HCT116 (cell line): Measurements from ENCODE around the gene PDCD1LG2. TPM values are rescaled to one million over a fixed set of nuclear protein-coding genes. Genes with fewer than 3 reads are reported as not detected.

Experiments
- ATAC-seq: fragments of 200-7000 bp; cut with Tn5 transposase; 2 replicates; pipeline ENCODE4 v1.9.1; 2020; ENCODE audit warnings: mild to moderate bottlenecking, moderate library complexity
- BruUV-seq: library from RNA; stranded (reverse); fragments of 400-500 nt; replicated peaks from 2 replicates; lab custom pipeline; 2021; lab: Mats Ljungman, UMichigan
- CTCF ChIA-PET: fragments of 300-600 bp; sonication (Branson Sonifier 250); formaldehyde crosslinking; loops from one replicate; lab custom pipeline; 2021; ENCODE audit warnings: antibody characterized with exemption; lab: Charles Lee
- POLR2A ChIA-PET: fragments of 300-600, 350-600 bp; sonication (Branson Sonifier 250); formaldehyde crosslinking; loops from one replicate; lab custom pipeline; 2021; ENCODE audit warnings: antibody characterized with exemption; lab: Charles Lee
- RAD21 ChIA-PET, 2 experiments: fragments of 300-600 bp; sonication (Branson Sonifier 250); formaldehyde crosslinking; loops; one replicate each; lab custom pipeline; 2023; ENCODE audit warnings: low total read pairs in 2 of 2; ENCODE audit not compliant: uncharacterized antibody in 2 of 2, unreplicated experiment in 2 of 2, low non-redundant PET in 1 of 2; lab: Charles Lee
- DNase-seq: peaks from one replicate; pipeline ENCODE4 v3.0.0-alpha.2; 2010; ENCODE audit warnings: low read depth, low spot score
- H2AFZ ChIP-seq: fragments of 200-600 bp; shearing (Covaris generic), sonication (generic); 2 replicates; pipeline ENCODE4 v1.6.1; 2017; ENCODE audit warnings: low read depth, mixed run types, mixed read lengths, antibody characterized with exemption, low read length; ENCODE audit not compliant: poor library complexity, severe bottlenecking
- H3K27ac ChIP-seq: 2 replicates; pipeline ENCODE4 v1.5.1; 2012; ENCODE audit warnings: low read depth, low read length
- H3K27me3 ChIP-seq: fragments of 200-600 bp; sonication (generic); 2 replicates; pipeline ENCODE4 v1.6.1; 2016; ENCODE audit warnings: mixed run types, low read length, mixed read lengths; ENCODE audit not compliant: insufficient read depth
- H3K36me3 ChIP-seq, 2 experiments: fragments of 200-500 bp in 1 of 2; fragments of 200-600 bp in 1 of 2; sonication (Bioruptor generic) in 1 of 2; sonication (generic) in 1 of 2; 2 replicates each; pipeline versions ENCODE4 v1.5.1 to v1.6.1; 2014 to 2016; ENCODE audit warnings: low read length in 2 of 2, inconsistent platforms in 1 of 2, mixed read lengths in 1 of 2, mixed run types in 1 of 2; ENCODE audit not compliant: insufficient read depth in 2 of 2, control insufficient read depth in 1 of 2
- H3K4me1 ChIP-seq, 2 experiments: fragments of 200-600 bp in 1 of 2; sonication (generic) in 1 of 2; 2 replicates each; pipeline versions ENCODE4 v1.5.1 to v1.6.1; 2012 to 2017; ENCODE audit warnings: low read length in 2 of 2, inconsistent platforms in 1 of 2, mild to moderate bottlenecking in 1 of 2, mixed read lengths in 1 of 2, mixed run types in 1 of 2, moderate library complexity in 1 of 2; ENCODE audit not compliant: insufficient read depth in 2 of 2, control insufficient read depth in 1 of 2
- H3K4me2 ChIP-seq: fragments of 200-600 bp; sonication (generic); 2 replicates; pipeline ENCODE4 v1.6.1; 2017; ENCODE audit warnings: mixed run types, low read length, mixed read lengths
- H3K4me3 ChIP-seq, 2 experiments: fragments of 200-600 bp in 1 of 2; sonication (generic) in 1 of 2; replicated peaks in 1 of 2; 2 replicates each; pipeline ENCODE4 v1.5.1; 2011 to 2016; ENCODE audit warnings: low read length in 2 of 2, control low read depth in 1 of 2, low read depth in 1 of 2, mild to moderate bottlenecking in 1 of 2, mixed read lengths in 1 of 2, mixed run types in 1 of 2
- H3K79me2 ChIP-seq: fragments of 200-600 bp; sonication (generic); 2 replicates; pipeline ENCODE4 v1.6.1; 2017; ENCODE audit warnings: mild to moderate bottlenecking, mixed run types, low read length, moderate library complexity, mixed read lengths; ENCODE audit not compliant: insufficient read depth
- H3K9ac ChIP-seq: fragments of 200-600 bp; sonication (generic); 2 replicates; pipeline ENCODE4 v1.6.1; 2016; ENCODE audit warnings: low read length, mixed read lengths
- H3K9me2 ChIP-seq: fragments of 200-600 bp; sonication (generic), shearing (Covaris generic); 2 replicates; pipeline ENCODE4 v1.6.1; 2017; ENCODE audit warnings: mixed run types, mild to moderate bottlenecking, moderate library complexity; ENCODE audit not compliant: insufficient read depth
- H3K9me3 ChIP-seq, 2 experiments: fragments of 200-500 bp in 1 of 2; fragments of 200-600 bp in 1 of 2; sonication (Bioruptor generic) in 1 of 2; sonication (generic) in 1 of 2; 2 replicates each; pipeline ENCODE4 v1.6.1; 2014 to 2017; ENCODE audit warnings: low read length in 2 of 2, mixed read lengths in 2 of 2, inconsistent platforms in 1 of 2, low read depth in 1 of 2, mild to moderate bottlenecking in 1 of 2, mixed run types in 1 of 2, moderate library complexity in 1 of 2; ENCODE audit not compliant: control insufficient read depth in 1 of 2, insufficient read depth in 1 of 2
- H4K20me1 ChIP-seq: fragments of 200-600 bp; sonication (generic), shearing (Covaris generic); 2 replicates; pipeline ENCODE4 v1.6.1; 2017; ENCODE audit warnings: mixed run types, mild to moderate bottlenecking, moderate library complexity; ENCODE audit not compliant: insufficient read depth
- CBX3 ChIP-seq: IDR thresholded peaks from 2 replicates; pipeline ENCODE4 v1.6.1; 2012; ENCODE audit warnings: low read depth
- EZH2 ChIP-seq: fragments of 200-600 bp; sonication (generic); IDR thresholded peaks from 2 replicates; pipeline ENCODE4 v1.6.1; 2017; ENCODE audit warnings: antibody characterized with exemption, mixed run types
- EZH2phosphoT487 ChIP-seq: fragments of 200-600 bp; IDR thresholded peaks from 2 replicates; pipeline ENCODE4 v1.6.1; 2018; ENCODE audit warnings: antibody characterized with exemption, borderline replicate concordance
- JUND ChIP-seq: IDR thresholded peaks from 2 replicates; pipeline ENCODE4 v1.6.1; 2012
- POLR2A ChIP-seq: IDR thresholded peaks from 2 replicates; pipeline ENCODE4 v1.7.0; 2011; ENCODE audit warnings: borderline replicate concordance; ENCODE audit not compliant: insufficient read depth, insufficient read length; ENCODE audit errors: extremely low read depth
- POLR2AphosphoS5 ChIP-seq: IDR thresholded peaks from 2 replicates; pipeline ENCODE4 v1.6.1; 2011; ENCODE audit warnings: mild to moderate bottlenecking, low read depth, low read length, moderate library complexity
- SIN3A ChIP-seq: IDR thresholded peaks from 2 replicates; pipeline ENCODE4 v1.6.1; 2012; ENCODE audit warnings: low read depth
- intact Hi-C: fragments of 100-400 bp; cut with micrococcal nuclease; formaldehyde crosslinking; loops from 2 replicates; pipeline ENCODE4 v1.10.0; 2022
- total RNA-seq: library from RNA; stranded (reverse); gene quantifications from one replicate; pipeline ENCODE4 v1.2.1, GENCODE V29; 2021; ENCODE audit not compliant: unreplicated experiment
- TF ChIP-seq, protein P1 (sequence below): IDR thresholded peaks from 2 replicates; pipeline ENCODE4 v1.6.1; 2011; ENCODE audit warnings: mild to moderate bottlenecking, low read length, moderate library complexity; ENCODE audit not compliant: insufficient replicate concordance; ENCODE audit errors: extremely low read depth
- TF ChIP-seq, protein P2 (sequence below), 3 experiments: fragments of 200-600 bp in 1 of 3; sonication (generic) in 1 of 3; IDR thresholded peaks in 2 of 3; conservative IDR thresholded peaks in 1 of 3; 2 replicates each; pipeline ENCODE4 v1.5.1; 2012 to 2017; ENCODE audit warnings: low read depth in 2 of 3, low read length in 2 of 3, antibody characterized with exemption in 1 of 3, borderline replicate concordance in 1 of 3, control low read depth in 1 of 3, mild to moderate bottlenecking in 1 of 3, mixed read lengths in 1 of 3, mixed run types in 1 of 3, moderate library complexity in 1 of 3; ENCODE audit not compliant: insufficient read depth in 1 of 3
- TF ChIP-seq, protein P3 (sequence below): IDR thresholded peaks from 2 replicates; pipeline ENCODE4 v1.6.1; 2012; ENCODE audit warnings: low read depth
- TF ChIP-seq, protein P4 (sequence below): IDR thresholded peaks from 2 replicates; pipeline ENCODE4 v1.6.1; 2012

PDCD1LG2 gene
- total RNA-seq, 1 experiment from 2014 or later: not detected

DNA sequence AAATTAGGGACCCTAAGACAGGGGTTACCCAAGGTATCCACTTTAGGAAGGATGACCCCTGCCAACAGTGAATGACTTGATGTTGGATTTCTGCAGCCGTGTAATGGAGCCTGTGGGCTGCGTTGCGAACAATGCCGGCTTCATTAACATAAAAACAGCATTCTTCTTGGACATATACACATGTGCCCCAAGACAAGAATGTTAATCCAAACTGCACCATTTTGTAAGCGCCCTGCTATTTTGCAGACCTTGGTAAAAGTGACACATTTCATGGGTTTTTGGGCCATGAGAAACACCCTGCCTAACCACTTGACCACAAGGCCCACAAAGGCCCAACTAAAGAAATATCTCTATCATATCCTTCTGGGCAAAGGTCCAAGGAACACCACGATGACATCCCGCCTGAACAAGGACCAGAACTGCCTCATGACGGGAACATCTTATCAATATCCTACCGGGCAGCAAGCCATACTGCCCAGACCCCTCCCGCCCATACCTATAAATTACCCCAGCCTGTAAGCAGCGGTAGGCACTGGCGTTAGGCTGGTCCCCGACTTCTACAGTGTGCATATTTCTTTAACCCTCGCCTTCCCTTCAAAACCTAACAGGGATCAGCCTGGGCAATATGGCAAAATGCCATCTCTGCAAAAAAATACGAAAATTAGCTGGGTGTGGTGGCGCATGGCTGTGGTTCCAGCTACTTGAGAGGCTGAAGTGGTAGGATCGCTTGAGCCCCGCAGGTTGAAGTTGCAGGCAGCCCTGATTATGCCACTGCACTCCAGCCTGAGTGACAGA is 9.7 kb upstream of the PDCD1LG2 start:
- no peak overlapping the region for H3K4me3 ChIP-seq
- no peaks in the 10 kb centered on the region for H3K27me3 ChIP-seq
- no peak overlapping the region for H2AFZ ChIP-seq
- no peak for DNase-seq
- CTCF ChIA-PET: no interaction called here
- H3K4me2 ChIP-seq: no peak overlapping the region
- H3K9me2 ChIP-seq: no peaks in the 10 kb centered on the region
- BruUV-seq: no TSS peak
- RAD21 ChIA-PET: no interaction called here
- no peaks in the 10 kb centered on the region for H3K4me1 ChIP-seq
- H4K20me1 ChIP-seq: no peaks in the 10 kb centered on the region
- TF ChIP-seq SIN3A (no peak), POLR2A (no peak)
- TF ChIP-seq, protein P1, sequence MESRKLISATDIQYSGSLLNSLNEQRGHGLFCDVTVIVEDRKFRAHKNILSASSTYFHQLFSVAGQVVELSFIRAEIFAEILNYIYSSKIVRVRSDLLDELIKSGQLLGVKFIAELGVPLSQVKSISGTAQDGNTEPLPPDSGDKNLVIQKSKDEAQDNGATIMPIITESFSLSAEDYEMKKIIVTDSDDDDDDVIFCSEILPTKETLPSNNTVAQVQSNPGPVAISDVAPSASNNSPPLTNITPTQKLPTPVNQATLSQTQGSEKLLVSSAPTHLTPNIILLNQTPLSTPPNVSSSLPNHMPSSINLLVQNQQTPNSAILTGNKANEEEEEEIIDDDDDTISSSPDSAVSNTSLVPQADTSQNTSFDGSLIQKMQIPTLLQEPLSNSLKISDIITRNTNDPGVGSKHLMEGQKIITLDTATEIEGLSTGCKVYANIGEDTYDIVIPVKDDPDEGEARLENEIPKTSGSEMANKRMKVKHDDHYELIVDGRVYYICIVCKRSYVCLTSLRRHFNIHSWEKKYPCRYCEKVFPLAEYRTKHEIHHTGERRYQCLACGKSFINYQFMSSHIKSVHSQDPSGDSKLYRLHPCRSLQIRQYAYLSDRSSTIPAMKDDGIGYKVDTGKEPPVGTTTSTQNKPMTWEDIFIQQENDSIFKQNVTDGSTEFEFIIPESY: no peak
- no peak for ATAC-seq
- intact Hi-C loops: no loop called here
- no peaks in the 10 kb centered on the region for H3K9me3 ChIP-seq
- H3K36me3 ChIP-seq: no peaks in the 10 kb centered on the region
- POLR2A ChIA-PET: no interaction called here
- H3K9ac ChIP-seq: no peak overlapping the region
- H3K79me2 ChIP-seq: no peaks in the 10 kb centered on the region
- H3K27ac ChIP-seq: no peak overlapping the region

DNA sequence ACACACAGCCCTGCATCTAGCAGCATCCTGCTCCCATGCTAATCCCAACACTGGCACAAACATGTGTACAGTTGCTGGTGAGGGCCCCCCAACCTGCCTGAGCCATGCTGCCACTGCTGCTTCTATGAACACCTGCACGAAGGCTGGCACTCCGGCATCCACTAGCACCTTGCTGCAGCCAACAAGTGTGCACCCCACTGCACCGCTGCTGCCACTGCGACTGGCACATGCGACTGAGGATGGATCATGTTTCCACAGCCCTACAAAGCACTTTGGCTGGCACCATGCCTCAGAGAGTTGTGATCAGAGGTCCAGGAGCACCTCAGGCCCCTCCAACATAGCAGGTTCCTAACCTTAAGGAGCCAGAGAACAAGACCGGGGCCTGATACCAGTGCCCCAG is 7.8 kb upstream of the PDCD1LG2 start:
- no peaks in the 10 kb centered on the region for H3K9me2 ChIP-seq
- no peak overlapping the region for H2AFZ ChIP-seq
- POLR2A ChIA-PET: no interaction called here
- RAD21 ChIA-PET: no interaction called here
- no peak overlapping the region for H3K9ac ChIP-seq
- DNase-seq: no peak
- no peak overlapping the region for H3K4me2 ChIP-seq
- no peaks in the 10 kb centered on the region for H3K27me3 ChIP-seq
- no peak overlapping the region for H3K27ac ChIP-seq
- no TSS peak for BruUV-seq
- no peak for ATAC-seq
- intact Hi-C loops: no loop called here
- H4K20me1 ChIP-seq: no peaks in the 10 kb centered on the region
- CTCF ChIA-PET: no interaction called here
- H3K4me1 ChIP-seq: no peaks in the 10 kb centered on the region
- H3K4me3 ChIP-seq: no peak overlapping the region
- no peaks in the 10 kb centered on the region for H3K9me3 ChIP-seq
- no peaks in the 10 kb centered on the region for H3K36me3 ChIP-seq
- no peaks in the 10 kb centered on the region for H3K79me2 ChIP-seq
- TF ChIP-seq CBX3 (no peak), EZH2phosphoT487 (no peak), EZH2 (no peak), JUND (no peak), POLR2AphosphoS5 (no peak)
- TF ChIP-seq, protein P2, sequence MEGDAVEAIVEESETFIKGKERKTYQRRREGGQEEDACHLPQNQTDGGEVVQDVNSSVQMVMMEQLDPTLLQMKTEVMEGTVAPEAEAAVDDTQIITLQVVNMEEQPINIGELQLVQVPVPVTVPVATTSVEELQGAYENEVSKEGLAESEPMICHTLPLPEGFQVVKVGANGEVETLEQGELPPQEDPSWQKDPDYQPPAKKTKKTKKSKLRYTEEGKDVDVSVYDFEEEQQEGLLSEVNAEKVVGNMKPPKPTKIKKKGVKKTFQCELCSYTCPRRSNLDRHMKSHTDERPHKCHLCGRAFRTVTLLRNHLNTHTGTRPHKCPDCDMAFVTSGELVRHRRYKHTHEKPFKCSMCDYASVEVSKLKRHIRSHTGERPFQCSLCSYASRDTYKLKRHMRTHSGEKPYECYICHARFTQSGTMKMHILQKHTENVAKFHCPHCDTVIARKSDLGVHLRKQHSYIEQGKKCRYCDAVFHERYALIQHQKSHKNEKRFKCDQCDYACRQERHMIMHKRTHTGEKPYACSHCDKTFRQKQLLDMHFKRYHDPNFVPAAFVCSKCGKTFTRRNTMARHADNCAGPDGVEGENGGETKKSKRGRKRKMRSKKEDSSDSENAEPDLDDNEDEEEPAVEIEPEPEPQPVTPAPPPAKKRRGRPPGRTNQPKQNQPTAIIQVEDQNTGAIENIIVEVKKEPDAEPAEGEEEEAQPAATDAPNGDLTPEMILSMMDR (IDR thresholded peaks at IDR 0.05 in 2 of 3, conservative IDR thresholded peaks at IDR 0.05 in 1 of 3; ENCODE audit: borderline replicate concordance in 1 of 3, insufficient read depth in 1 of 3, low read depth in 2 of 3, low read length in 2 of 3): no peak
- TF ChIP-seq, protein P3, sequence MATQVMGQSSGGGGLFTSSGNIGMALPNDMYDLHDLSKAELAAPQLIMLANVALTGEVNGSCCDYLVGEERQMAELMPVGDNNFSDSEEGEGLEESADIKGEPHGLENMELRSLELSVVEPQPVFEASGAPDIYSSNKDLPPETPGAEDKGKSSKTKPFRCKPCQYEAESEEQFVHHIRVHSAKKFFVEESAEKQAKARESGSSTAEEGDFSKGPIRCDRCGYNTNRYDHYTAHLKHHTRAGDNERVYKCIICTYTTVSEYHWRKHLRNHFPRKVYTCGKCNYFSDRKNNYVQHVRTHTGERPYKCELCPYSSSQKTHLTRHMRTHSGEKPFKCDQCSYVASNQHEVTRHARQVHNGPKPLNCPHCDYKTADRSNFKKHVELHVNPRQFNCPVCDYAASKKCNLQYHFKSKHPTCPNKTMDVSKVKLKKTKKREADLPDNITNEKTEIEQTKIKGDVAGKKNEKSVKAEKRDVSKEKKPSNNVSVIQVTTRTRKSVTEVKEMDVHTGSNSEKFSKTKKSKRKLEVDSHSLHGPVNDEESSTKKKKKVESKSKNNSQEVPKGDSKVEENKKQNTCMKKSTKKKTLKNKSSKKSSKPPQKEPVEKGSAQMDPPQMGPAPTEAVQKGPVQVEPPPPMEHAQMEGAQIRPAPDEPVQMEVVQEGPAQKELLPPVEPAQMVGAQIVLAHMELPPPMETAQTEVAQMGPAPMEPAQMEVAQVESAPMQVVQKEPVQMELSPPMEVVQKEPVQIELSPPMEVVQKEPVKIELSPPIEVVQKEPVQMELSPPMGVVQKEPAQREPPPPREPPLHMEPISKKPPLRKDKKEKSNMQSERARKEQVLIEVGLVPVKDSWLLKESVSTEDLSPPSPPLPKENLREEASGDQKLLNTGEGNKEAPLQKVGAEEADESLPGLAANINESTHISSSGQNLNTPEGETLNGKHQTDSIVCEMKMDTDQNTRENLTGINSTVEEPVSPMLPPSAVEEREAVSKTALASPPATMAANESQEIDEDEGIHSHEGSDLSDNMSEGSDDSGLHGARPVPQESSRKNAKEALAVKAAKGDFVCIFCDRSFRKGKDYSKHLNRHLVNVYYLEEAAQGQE: no peak
- TF ChIP-seq, protein P4, sequence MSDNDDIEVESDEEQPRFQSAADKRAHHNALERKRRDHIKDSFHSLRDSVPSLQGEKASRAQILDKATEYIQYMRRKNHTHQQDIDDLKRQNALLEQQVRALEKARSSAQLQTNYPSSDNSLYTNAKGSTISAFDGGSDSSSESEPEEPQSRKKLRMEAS: no peak
